Activated naive CD4-positive, alpha-beta T cell treated with Interleukin-2 at 50 U/mL for 16 hours (primary cell): Measurements from ENCODE around the gene GNG12.
A peak's percentile ranks its signal among the peaks of the same experiment; 100 is the strongest.
"Not testable (repeated sequence)": the region's sequence is repeated elsewhere in the genome, so short reads cannot be mapped to it uniquely, and the experiment has no call there.

ENCODE experiments used
- DNase-seq: peaks from one replicate; pipeline ENCODE4 v3.0.0-alpha.2; 2020

Gene GNG12

DNA sequence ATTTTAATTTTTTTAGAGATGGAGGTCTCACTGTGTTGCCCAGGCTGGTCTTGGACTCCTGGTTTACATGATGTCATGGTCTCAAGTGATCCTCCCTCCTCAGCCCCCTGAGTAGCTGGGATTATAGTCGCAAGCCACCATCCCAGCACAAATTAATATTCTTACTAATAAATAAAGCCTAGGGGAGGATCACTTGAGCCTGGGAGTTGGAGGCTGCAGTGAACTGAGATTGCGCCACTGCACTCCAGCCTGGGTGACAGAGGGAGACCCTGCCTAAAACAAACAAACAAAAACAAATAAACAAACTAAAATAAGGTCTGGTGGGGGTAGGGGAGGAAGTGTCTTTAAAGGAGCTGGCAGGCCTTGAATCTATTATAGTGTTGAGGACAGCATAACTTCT is 157.0 kb downstream of the GNG12 start:
- DNase-seq = no peak

DNA sequence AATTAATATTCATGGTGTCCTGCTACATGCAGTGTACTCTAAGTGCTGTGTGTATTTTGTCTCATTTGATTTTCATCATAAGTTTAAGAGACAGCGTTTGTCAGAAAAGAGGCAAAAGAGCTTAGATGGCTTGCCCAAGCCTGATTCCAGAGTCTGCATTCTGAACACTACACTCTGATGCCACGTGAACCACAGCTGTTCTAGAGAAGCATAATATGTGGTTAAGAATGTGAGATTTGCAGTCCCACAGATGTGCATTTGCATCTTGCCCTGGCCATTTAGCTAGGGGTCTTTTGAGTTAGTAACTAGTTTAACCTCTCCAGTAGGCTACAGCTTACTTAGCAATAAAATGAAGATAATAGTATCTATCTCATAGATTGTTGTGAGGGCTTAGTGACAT is 157.5 kb downstream of the GNG12 start:
- DNase-seq = no peak

DNA sequence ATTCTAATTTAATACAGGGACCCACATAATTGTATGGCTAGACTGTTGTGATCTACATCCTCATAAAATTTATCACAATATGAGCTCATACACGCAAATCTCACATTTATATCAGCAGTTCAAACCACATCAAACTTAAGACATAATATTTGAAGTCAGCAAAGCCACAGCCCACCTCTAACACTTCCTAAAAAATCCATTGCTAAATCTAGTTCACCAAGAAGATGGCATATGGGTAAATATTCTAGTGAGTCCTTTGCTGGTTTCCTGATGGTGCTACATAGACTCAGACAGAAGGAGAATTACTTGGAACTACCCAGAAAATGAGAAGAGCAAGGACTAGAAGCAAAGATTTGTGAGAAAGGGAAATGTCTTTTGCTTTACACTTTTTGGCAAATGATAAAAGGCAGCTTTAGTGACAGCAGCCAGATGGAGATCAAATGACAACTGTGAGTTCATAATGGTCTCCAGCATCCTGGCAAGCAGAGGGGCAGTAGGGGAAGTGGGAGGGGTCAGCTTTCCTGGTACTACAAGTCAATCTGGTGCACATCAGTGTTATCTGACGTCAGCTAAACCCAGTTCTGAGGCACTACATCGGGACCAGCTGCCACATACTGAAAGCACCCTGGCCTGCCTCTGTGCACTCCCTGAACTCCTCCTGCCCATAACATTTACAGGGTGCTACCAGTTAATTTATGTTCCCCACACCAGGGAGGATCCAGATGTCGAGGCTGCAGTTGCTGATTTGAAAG is 158.8 kb downstream of the GNG12 start:
- peak; percentile 16 for DNase-seq

DNA sequence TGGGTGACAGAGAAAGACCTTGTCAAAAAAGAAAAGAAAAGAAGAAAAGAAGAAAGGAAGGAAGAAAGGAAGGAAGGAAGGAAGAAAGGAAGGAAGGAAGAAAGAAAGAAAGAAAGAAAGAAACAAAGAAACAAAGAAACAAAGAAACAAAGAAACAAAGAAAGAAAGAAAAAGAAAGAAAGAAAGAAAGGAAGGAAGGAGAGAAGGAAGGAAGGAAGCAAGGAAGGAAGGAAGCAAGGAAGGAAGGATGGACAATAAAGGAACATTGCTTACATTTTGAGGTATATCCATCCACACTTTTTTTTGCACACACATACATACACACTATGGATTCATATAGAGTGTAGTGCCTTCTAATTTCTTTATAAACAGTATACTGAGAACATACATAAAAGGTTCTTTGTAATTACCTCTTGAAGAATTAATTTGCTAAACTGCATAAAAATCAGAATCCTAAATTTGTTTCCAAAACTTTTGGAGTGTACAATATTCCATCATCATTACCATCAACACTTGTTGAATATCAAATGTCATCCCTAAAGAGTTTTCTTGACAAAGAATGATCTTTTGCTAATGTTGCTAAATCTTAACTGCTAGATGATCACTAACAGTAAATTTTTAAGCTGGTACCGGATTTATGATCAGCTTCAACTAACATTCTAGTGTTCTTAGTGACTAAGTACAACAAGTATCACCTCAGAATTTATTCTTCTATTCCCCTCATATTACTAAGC is 159.6 kb downstream of the GNG12 start:
- DNase-seq = no peak

DNA sequence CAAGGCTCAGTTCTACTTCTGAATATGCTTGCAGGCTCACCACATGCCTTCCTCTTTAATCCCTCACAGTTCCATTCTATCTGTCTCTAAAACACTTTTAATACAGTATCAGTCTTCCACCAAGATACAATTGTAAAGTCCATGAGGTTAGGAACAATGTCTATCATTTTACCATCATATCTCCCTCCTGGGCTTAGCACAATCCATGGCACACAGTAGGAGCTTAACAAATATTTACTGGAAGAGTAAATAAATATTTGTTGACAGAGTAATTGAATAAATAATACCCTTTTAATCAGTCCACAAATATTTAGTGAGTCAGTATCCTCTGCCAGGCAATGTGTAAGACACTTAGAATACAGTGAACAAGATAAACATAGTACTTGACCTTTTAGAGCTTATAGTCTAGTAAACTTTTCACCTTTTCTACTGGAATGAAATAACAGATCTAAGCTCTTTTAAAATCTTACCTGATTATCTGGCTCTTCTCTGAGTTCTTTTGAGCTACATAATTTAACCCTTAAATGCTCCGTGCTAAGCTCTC is 160.9 kb downstream of the GNG12 start:
- DNase-seq = no peak

DNA sequence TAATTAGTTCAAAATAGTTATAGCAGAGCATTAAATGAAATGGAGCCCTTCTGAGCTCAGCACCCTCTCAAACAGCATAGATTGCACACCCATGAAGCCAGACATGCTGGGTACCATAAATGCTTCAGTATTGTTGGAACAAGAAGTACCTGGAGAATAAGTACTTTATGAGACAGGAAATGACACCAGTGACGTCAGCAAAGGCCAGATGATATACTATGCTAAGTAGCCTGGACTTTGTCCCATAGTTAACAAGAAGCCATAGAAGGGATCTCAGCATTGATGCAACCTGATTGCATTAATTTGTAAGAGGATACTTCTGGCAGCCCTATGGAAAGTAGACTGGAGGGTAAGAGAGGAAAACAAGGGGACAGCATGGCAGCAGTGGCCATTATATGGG is 164.6 kb downstream of the GNG12 start:
- no peak for DNase-seq

DNA sequence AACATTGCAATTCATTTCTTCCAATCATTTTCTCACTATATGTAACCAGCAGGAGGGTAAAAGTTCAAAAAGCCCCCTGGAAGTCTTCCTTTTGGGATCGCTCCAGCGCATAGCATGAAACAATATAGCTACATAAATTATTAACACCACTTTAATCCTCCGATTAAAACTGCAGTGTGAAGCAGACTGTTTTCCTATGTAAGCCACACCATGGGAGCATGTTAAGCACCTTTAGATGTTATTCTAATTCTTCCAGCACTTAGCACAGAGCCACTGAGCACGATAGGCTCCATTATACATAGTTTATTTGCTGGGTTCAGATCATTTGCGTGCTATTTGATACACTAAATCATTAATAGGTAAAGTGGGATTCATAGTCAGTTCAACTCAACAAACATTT is 166.6 kb downstream of the GNG12 start:
- DNase-seq = no peak

DNA sequence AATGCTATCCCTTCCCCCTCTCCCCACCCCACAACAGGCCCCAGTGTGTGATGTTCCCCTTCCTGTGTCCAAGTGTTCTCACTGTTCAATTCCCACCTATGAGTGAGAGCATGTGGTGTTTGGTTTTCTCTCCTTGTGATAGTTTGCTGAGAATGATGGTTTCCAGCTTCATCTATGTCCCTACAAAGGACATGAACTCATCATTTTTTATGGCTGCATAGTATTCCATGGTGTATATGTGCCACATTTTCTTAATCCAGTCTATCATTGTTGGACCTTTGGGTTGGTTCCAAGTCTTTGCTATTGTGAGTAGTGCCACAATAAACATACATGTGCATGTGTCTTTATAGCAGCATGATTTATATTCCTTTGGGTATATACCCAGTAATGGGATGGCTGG is 168.0 kb downstream of the GNG12 start:
- not testable (repeated sequence) for DNase-seq

DNA sequence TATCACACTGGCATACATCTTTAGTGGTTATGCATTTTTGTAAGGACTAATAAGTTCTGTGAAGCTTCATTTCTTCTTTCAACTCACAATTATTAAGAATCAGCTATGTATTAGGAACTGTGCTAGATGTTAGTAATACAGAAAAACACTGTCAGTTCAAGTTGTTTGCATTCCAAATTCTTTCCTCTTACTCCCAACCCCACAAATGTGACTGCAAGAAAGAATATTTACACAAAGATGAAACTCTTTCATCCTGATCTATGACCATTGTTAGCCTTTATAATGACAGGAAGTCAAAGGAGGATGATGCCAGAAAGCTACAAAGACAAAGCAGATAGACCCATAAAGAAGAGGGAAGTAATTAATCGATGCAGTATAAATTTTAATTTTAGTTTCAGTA is 169.2 kb downstream of the GNG12 start:
- DNase-seq = no peak

DNA sequence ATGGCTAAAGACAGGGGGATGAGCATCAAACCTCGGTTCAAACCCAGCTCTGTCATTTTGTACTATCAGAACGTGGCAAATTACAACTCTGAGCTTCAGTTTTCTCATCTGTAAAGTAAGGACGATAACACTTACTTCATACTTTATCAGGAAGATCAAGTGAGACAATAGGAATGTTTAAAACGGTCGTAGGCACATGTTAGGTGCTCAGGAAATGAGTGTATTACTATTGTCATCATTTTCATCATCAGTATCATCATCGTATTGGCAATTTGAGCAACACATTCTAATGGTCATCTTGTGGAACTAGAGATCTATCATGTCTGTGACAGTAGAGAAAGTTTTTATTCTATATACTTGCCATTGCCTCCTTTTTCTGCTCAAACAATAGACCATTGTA is 170.4 kb downstream of the GNG12 start:
- DNase-seq = no peak

DNA sequence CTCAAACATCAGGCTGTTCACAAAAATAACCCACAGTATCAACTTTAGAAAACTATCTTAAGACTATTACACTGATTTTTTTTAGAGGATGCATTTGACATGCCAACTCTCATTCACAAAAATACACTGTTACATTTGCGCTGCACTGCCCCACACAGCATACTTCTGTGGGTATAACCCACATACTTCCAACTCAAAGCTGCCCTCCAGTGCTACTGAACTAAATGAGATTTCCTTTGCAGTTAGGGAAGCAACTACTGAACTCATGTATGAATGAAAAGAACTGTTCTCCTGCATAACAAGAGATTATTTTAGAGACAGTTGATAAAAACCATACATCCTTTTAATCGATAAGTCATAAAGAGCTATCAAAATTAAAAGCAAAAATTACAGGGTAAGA is 174.0 kb downstream of the GNG12 start:
- DNase-seq = no peak

DNA sequence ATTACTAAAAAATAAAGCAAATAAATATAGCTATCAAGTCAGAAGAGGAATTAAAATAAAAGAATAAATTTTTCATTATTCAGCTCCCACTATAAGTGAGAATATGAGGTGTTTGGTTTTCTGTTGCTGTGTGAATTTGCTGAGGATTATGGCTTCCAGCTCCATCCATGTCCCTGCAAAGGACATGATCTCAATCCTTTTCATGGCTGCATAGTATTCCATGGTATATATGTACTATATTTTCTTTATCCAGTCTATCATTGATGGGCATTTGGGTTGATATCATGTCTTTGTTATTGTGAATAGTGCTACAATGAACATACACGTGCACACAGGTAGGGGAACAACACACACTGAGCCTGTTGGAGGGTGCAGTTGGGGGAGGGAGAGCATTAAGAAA is 176.1 kb downstream of the GNG12 start:
- DNase-seq = not testable (repeated sequence)

DNA sequence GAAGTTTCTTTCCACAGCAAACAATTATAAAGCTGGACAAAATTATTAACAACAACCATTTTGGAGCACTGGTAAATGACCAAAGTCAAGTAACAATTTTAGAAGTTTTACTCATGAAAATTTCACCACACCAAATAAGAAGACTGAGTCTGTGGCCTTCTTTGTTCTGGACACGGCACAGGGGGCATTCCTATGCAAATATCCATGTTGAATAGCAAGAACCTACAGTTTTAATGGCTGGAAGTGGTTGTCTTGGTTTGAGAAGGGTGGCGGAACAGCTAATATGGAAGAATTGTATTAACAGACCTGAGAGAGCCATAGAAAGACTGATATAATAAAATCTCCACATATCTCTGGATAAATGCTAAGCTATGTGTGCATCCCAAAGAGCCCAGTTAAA is 177.7 kb downstream of the GNG12 start:
- no peak for DNase-seq

DNA sequence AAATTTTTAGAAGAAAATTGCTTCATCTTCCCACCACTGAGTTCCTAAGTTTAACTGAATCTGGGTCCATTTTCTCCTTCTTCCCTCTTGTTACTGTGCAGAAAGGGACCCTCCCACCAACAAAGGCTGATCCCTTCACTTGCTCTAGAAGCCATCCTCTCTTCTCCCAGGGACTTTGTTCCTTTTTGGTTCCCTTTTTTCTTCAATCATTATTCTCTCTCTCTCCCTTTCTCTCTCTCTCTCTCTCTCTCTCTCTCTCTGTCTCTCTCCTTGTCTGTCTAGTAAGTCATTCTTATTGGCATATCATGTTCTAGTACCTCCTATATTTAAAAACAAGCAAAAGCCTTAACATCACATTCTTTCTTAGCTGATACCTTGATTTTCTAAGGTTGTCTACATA is 180.0 kb downstream of the GNG12 start:
- DNase-seq = no peak

DNA sequence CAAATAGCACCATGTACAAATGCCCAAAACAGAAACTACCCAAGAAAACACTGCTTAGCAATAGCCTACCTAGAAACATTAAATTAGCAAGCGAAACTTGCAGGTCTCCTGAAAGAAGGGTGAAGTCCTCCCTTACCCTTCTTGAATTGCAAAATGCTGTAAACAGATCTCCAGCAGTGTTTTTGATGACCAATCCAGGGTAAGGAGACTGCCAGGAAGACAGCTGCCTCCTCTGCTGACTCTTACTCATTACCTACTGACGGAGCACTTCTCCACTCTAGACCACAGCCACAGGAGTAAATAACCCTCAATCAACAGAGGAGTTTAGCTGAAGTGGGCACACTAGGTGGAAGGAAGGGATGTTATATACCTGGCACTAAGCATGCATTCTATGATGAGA is 180.5 kb downstream of the GNG12 start:
- DNase-seq = no peak
